Measurements from ENCODE around the gene MADCAM1. TPM values are rescaled to one million over a fixed set of nuclear protein-coding genes. Genes with fewer than 3 reads are reported as not detected.

Gene MADCAM1
- total RNA-seq, 1 experiment from 2014 or later: not detected

GRCh38 chr19:459724-460511 lies 36.4 kb upstream of the MADCAM1 start:
- DNase-seq: peak; percentile 99
- Histone ChIP-seq H3K36me3 (replicated peaks; ENCODE audit: control insufficient read depth, insufficient read depth, low read length) (no peaks in the 10 kb centered on the region), H3K27me3 (ENCODE audit: control insufficient read depth, insufficient read depth, low read length) (peaks cover 19% of the 10 kb centered on the region), H3K4me3 (ENCODE audit: insufficient read depth, low read depth, low read length) (peak overlapping the region; percentile 61)

DNA sequence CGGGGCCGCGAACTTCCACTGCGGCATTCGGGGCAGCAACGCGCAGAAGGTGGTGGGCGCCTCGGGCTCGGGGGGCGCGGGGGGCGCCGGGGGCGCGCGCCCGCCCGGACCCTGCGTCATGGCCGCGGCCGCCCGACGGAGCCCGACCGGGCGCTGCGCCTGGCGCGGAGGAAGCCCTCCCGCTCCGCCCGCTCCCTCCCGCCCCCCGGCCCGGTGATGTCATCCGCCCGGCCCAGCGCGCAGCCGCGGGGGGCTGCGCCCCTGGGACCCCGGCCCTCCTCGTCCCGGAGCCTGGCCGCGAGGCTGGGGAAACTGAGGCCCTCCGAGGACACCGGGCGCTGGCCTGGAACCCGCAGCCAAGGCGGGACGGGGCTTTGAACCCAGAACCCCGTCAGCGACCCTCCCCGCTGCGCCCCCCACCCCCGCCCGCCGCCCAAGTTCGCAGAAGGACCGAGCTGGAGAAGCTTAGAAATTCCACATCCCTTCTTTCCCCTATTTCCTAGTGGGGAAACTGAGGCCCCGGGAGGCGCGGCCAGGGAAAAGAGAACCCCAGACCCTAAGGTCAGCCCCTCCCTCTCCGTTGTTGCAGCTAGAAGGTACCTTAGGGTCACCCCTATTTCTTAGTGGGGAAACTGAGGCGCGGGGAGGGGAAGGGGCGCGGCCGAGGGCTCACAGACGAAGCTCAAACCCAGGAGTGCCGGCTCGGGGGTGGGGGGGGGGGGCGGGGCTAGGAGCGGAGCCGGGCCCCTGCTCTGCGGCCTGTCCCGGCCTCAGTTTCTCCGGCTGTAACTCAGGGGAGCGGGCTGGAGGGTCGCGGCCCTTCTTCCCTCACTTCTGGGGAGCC lies 35.2 kb upstream of the MADCAM1 start, which contains the start of gene SHC2:
TSS of gene SHC2 (minus strand) at position 157 of the 844 bp plus-strand sequence. CDS start at position 120, 37 bp downstream.
- Histone ChIP-seq H3K4me3 (ENCODE audit: insufficient read depth, low read depth, low read length) (peak within 1 kb of the TSS; percentile 61), H3K27me3 (ENCODE audit: control insufficient read depth, insufficient read depth, low read length) (peaks cover 19% of the 10 kb centered on the region), H3K36me3 (replicated peaks; ENCODE audit: control insufficient read depth, insufficient read depth, low read length) (no peaks in the 10 kb centered on the region)
- DNase-seq: peak; percentile 93

DNA sequence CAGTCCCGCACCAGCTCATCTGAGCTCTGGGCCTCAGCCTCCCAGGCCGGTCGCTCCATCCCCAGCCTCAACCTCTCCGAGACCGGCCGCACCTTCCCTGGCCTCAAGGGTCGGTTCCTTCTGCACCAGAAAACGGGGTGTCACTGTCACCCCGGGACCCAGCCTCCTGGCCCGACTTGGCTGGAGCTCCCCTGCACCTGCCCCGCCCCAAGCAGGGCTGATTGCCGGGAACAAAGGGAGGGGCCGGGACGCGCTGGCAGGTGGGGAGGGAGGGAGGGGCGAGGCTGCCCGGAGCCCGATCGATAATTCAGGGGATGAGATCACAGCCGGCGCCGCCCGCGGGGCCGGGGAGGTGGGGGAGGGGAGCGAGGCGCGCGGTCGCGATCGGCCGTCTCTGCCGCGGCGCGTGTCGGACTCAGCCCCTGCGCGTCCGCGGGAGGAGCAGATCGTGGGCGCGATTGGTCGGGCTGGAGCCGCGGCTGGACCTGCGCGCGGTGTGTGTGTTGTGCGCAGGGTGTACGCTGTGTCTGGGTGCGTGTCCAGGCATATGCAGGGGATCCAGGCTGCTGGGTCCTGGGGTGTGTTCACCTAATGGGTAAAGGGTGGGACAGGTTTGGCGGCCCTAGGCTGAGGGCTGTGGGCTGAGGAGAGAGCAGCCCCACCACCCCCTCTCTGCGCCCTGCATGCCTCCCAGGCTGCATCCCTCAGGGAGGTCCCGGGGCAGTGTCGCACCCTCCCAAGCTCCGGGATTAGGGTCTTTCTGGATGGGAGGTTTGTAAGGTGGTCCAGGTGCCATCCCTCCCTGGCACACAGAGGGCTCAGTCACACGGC lies 34.4 kb upstream of the MADCAM1 start:
- H3K27me3 ChIP-seq (ENCODE audit: control insufficient read depth, insufficient read depth, low read length): peaks cover 19% of the 10 kb centered on the region
- H3K4me3 ChIP-seq (ENCODE audit: insufficient read depth, low read depth, low read length): peak overlapping the region; percentile 47
- peak; percentile 97 for DNase-seq

GRCh38 chr19:463483-464207 lies 32.6 kb upstream of the MADCAM1 start:
- Histone ChIP-seq H3K4me3 (ENCODE audit: insufficient read depth, low read depth, low read length) (no peak overlapping the region), H3K27me3 (ENCODE audit: control insufficient read depth, insufficient read depth, low read length) (peaks cover 19% of the 10 kb centered on the region), H3K36me3 (replicated peaks; ENCODE audit: control insufficient read depth, insufficient read depth, low read length) (no peaks in the 10 kb centered on the region)
- DNase-seq: peak; percentile 70

More for the DNA sequence above, 34.4 kb upstream of the MADCAM1 start:
- no peaks in the 10 kb centered on the region for H3K36me3 ChIP-seq (replicated peaks; ENCODE audit: control insufficient read depth, insufficient read depth, low read length)

DNA sequence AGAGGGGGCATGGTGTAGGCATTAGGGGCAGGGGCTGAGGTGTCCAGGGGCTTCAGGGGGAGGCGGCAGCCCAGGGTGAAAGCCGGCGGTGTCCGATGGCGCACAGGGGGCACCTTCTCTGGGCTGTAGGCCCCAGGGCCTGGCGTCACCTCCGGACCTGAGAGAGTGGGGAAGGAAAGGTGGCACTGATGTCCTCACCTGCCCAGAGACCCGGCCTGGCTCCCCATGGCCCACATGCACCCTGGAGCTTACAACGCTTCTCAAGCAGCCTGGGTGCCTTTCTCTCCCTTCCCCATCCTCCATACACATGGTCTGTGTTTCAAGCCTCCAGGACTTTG lies 32.1 kb upstream of the MADCAM1 start:
- Histone ChIP-seq H3K27me3 (ENCODE audit: control insufficient read depth, insufficient read depth, low read length) (peaks cover 19% of the 10 kb centered on the region), H3K36me3 (replicated peaks; ENCODE audit: control insufficient read depth, insufficient read depth, low read length) (no peaks in the 10 kb centered on the region), H3K4me3 (ENCODE audit: insufficient read depth, low read depth, low read length) (no peak overlapping the region)
- no peak for DNase-seq

GRCh38 chr19:465056-465816 lies 31.1 kb upstream of the MADCAM1 start:
- no peaks in the 10 kb centered on the region for H3K36me3 ChIP-seq (replicated peaks; ENCODE audit: control insufficient read depth, insufficient read depth, low read length)
- no peak overlapping the region for H3K4me3 ChIP-seq (ENCODE audit: insufficient read depth, low read depth, low read length)
- peaks cover 13% of the 10 kb centered on the region for H3K27me3 ChIP-seq (ENCODE audit: control insufficient read depth, insufficient read depth, low read length)
- no peak for DNase-seq

- peak; percentile 44 for DNase-seq
- H3K4me3 ChIP-seq (ENCODE audit: insufficient read depth, low read depth, low read length): no peak overlapping the region
- no peaks in the 10 kb centered on the region for H3K27me3 ChIP-seq (ENCODE audit: control insufficient read depth, insufficient read depth, low read length)
- no peaks in the 10 kb centered on the region for H3K36me3 ChIP-seq (replicated peaks; ENCODE audit: control insufficient read depth, insufficient read depth, low read length)
Measured at GRCh38 chr19:467554-467953, 28.7 kb upstream of the MADCAM1 start.

- no peaks in the 10 kb centered on the region for H3K27me3 ChIP-seq (ENCODE audit: control insufficient read depth, insufficient read depth, low read length)
- no peaks in the 10 kb centered on the region for H3K36me3 ChIP-seq (replicated peaks; ENCODE audit: control insufficient read depth, insufficient read depth, low read length)
- peak; percentile 33 for DNase-seq
Measured at GRCh38 chr19:468587-469256, 27.6 kb upstream of the MADCAM1 start.

GRCh38 chr19:469833-470232 lies 26.5 kb upstream of the MADCAM1 start:
- no peak for DNase-seq
- Histone ChIP-seq H3K27me3 (ENCODE audit: control insufficient read depth, insufficient read depth, low read length) (no peaks in the 10 kb centered on the region), H3K36me3 (replicated peaks; ENCODE audit: control insufficient read depth, insufficient read depth, low read length) (no peaks in the 10 kb centered on the region), H3K4me3 (ENCODE audit: insufficient read depth, low read depth, low read length) (no peak overlapping the region)

More at GRCh38 chr19:468587-469256, 27.6 kb upstream of the MADCAM1 start:
- H3K4me3 ChIP-seq (ENCODE audit: insufficient read depth, low read depth, low read length): no peak overlapping the region

DNA sequence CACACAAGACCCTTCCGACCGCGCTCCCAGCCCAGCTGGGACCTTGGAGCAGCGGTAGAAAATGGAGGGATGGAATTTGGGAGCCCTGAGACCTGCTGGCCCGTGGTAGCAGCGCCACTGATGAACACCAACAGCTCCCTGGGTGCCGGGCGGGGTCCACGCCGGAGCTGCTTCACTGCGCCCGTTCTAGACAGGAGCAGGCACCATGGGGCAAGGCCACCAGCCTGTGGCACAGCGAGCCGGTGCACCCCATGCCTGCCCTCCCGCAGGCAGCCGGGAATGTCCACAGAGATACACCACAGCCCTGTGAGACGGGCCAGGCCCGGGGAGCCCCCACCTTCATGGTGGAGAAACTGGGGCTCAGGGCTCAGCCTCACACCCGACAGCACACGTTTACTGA lies 25.6 kb upstream of the MADCAM1 start:
- Histone ChIP-seq H3K4me3 (ENCODE audit: insufficient read depth, low read depth, low read length) (no peak overlapping the region), H3K27me3 (ENCODE audit: control insufficient read depth, insufficient read depth, low read length) (no peaks in the 10 kb centered on the region), H3K36me3 (replicated peaks; ENCODE audit: control insufficient read depth, insufficient read depth, low read length) (no peaks in the 10 kb centered on the region)
- DNase-seq: peak; percentile 56

DNA sequence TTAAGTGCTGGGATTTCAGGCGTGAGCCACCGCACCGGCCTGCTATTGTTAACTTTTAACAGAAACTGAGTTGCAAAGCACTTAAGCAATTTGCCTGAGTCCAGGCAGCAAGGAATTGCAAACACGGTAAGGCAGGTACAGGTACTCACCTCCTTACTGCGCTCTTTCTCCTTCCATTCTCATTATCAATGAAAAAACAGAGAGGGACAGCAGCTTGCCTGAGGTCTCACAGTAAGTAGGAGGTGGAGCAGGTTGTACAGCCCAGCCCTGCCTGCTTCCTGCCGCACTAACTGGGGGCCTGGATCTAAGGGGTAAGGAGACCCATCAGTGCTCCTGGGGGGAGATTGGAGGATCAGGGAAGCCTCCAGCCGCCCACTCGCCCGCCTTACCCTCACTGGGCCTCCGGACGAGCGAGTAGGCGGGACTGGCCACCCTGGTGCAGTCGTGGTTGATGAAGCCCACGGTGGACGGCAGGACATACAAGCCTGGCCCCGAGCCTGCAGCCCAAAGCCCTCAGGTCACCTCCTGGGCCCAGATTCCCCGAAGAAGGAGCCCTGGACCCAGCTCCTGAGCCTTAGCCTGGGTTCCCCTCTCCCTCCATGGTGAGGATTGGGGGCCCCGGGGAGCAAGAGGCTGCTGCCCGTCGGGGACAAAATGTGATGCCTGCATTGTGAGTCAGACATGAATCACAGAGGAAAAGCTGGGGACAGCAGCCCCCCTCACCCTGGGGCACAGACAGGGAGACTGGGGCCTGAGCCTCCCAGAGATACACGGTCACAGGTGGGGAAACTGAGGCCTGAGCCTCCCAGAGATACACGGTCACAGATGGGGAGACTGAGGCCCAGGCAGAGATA lies 24.1 kb upstream of the MADCAM1 start:
- H3K27me3 ChIP-seq (ENCODE audit: control insufficient read depth, insufficient read depth, low read length): no peaks in the 10 kb centered on the region
- H3K4me3 ChIP-seq (ENCODE audit: insufficient read depth, low read depth, low read length): no peak overlapping the region
- no peaks in the 10 kb centered on the region for H3K36me3 ChIP-seq (replicated peaks; ENCODE audit: control insufficient read depth, insufficient read depth, low read length)
- peak; percentile 70 for DNase-seq

Data from H7 (cell line).